GM21786 (cell line): Measurements from ENCODE around the gene RUFY2.
A peak's percentile ranks its signal among the peaks of the same experiment; 100 is the strongest.
"Not testable (repeated sequence)": the region's sequence is repeated elsewhere in the genome, so short reads cannot be mapped to it uniquely, and the experiment has no call there.

Source experiments
- ATAC-seq: cut with Tn5 transposase; IDR thresholded peaks from one replicate; pipeline ENCODE4 v1.9.1; 2021; ENCODE audit not compliant: unreplicated experiment

Gene RUFY2

DNA sequence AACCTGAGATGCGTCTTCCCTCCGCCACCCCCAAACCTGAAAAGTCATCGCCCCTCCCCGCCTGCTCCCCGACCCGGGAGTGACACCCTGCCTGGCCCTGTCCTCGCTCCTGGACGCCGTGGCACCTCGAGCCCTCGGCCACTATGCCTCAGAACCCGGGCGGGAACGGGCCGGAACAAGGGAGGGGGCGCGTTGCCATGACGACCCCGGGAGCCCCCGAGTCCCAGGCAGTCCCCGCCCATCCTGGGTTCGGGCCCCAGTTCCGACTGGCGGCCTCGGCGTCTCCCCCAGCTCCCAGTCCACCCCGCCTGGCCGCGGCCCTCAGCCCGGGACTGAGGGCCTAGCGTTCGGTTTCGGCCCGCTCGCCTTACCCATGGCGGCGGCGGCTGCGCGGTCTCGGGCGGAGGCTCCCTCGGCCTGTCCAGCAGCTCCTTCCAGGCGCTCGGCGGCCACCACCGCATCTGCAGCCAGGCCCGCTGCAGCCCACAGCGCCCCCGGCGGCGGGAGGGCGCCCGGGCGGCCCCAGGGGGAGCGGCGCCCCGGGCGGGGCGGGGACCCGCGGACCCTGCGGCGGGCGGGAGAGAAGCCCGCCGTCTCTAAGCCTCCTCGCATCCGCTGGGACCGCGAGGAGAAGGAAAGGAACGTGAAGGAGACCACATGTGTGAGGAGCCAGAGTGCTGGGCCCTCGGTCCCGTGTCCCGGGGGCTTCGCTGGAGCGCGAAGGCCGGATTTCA is at the start of gene RUFY2:
Gene RUFY2 (minus strand): TSS at position 463 of the 734 bp plus-strand sequence. CDS start 88 bp downstream, at position 375.
- peak; percentile 88 for ATAC-seq

DNA sequence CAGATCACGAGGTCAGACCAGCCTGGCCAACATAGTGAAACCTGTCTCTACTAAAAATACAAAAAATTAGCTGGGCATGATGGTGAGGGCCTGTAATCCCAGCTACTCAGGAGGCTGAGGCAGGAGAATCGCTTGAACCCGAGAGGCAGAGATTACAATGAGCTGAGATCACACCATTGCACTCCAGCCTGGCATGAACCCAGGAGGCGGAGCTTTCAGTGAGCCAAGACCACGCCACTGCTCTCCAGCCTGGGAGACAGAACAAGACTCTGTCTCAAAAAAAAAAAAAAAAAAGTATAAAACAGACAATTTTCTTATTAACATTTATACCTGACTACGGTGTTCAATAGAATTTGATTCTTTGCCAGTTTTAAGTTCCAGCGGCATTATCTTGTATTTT is 42.6 kb upstream of the RUFY2 start:
- not testable (repeated sequence) for ATAC-seq

DNA sequence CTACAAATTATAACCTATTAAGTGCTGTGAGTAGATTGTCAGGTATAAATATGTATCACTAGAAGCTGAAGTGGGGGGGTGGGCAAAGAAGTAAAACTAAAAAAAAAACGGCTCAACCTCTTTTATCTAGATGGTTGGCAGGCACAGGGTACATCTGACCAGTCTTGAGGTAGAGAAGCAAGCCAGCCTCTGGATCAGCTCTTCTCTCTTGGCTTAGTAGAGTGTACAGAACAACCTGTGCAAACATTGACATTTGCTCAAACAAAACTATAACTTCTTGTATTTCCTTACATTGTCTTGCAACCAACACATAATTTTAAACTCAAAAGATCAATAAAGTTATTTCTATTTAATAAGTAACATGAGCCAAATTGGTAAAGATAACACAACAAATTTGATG is 39.1 kb upstream of the RUFY2 start:
- no peak for ATAC-seq

GRCh38 chr10:68442971-68443370 is 35.9 kb upstream of the RUFY2 start:
- ATAC-seq: no peak

DNA sequence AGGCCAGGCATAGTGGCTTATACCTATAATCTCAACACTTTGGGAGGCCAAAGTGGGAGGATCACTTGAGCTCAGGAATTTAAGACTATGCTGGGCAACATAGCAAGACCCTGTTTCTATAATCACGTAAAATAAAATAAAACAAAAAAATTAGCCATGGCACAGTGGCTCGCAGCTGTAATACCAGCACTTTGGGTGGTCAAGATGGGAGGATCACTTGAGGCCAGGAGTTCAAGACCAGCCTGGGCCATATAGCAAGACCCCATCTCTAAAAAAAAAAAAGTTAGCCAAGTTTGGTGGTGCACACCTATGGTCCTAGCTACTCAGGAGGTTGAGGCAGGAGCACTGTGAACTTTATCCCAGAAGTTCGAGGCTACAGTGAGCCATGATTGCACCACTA is 33.8 kb upstream of the RUFY2 start:
- no peak for ATAC-seq

GRCh38 chr10:68435803-68436202 is 28.7 kb upstream of the RUFY2 start:
- ATAC-seq: no peak

DNA sequence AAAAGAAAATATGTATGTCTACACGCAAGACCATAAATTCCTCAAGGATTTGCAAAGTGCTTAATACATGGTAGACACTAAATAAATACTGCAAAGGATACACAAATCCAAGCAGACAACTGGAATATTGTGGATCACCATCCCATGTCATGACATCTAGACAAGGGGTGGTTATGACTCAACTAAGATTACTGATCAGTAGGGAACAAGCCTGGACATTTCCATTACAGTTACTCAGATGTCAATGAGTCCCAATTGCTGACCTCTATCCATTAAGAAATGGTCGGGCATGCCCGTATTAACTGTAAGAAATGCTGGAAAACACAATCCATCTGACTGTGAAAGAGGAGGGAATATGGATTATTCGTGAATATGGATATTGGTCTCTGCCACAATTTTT is 27.6 kb upstream of the RUFY2 start:
- no peak for ATAC-seq

- no peak for ATAC-seq
These were observed 21.5 kb upstream of the RUFY2 start for GRCh38 chr10:68428396-68429104.

DNA sequence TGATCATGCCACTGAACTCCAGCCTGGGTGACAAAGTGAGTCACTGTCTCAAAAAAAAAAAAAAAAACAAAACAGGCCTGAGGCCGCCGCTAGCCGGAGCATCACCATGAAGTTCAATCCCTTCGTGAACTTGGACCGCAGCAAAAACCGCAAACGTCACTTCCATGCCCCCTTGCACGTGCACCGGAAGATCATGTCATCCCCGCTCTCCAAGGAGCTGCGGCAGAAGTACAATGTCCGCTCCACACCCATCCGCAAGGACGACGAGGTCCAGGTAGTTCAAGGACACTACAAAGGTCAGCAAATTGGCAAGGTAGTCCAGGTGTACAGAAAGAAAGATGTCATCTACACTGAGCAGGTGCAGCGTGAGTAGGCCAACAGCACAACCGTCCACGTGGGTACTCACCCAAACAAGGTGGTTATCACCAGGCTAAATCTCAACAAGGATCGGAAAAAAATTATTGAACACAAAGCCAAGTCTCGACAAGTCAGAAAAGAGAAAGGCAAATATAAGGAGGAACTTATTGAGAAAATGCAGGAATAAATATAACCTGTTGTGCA is 17.5 kb upstream of the RUFY2 start:
- ATAC-seq: no peak

DNA sequence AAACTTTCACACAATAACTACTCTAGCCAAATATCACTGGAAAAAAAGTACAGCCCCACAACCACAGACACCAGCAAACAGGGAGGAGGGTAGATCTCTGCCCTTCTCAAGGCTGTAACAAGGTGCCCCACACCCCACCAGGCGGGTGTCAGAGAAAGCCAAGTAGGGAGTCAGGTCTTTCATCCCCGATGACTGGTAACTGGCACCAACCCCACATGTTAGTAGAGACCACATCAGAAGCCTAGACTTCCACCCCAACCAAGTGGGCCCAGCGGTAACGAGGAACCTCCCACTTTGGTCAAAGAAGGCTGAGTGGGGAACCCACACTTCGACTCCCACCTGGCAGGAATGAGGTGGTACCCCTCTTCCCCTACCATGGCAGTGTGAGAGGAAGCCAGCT is 16.4 kb upstream of the RUFY2 start:
- no peak for ATAC-seq

DNA sequence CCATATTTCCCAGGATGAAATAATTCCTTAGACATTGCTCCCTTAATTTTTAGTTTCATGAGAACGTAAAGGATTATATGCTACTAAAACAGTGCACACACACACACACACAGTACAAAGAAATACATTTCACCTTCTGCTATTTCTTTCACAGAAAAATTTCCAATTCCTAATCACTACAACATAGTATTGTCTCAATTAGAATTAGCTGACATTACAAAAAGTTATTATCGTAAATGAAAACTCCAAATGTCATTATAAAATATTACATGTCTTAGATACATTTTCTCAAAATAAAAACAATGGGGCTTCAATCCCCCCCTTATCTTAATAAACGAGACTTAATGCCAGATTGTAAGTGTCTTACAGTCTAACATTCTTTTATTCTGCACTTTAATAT is 12.3 kb upstream of the RUFY2 start:
- ATAC-seq: no peak

- no peak for ATAC-seq
These were observed 1.9 kb upstream of the RUFY2 start for GRCh38 chr10:68408898-68409518.

DNA sequence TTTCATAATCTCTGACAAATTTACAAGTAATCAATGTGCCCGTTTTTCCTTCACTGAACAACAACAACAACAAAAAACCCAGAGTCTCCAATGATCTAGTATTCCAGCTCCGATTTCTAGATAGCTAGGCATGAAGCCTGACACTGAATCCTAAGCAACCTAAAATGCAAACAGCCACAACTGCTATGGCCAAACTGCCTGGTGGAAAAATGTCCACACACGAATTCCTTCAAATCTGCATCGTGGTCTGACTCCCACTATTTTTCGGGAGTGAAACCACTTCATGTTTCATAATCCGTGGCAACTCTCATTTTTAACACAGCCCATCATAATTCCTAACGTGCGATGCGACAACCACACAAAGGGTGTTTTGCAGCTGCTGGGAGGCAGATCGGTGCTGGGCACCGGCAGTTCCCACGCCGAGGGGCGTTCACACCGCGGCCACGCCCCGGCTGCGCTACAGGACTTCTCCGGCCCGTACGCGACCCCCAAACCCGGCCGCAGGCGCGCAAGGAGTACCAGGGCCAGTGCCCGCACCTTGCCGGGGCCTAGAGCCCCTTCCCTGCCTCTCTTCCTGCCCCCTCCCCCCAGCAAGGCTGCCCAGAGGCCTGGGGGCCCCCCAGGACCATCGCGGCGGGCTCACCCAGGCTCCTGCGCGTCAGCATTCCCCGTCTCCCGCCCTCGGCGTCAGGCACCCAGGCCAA is 814 bp downstream of the RUFY2 start:
- ATAC-seq: peak; percentile 32

- ATAC-seq: no peak
These were observed 3.4 kb downstream of the RUFY2 start for GRCh38 chr10:68403701-68404100.

DNA sequence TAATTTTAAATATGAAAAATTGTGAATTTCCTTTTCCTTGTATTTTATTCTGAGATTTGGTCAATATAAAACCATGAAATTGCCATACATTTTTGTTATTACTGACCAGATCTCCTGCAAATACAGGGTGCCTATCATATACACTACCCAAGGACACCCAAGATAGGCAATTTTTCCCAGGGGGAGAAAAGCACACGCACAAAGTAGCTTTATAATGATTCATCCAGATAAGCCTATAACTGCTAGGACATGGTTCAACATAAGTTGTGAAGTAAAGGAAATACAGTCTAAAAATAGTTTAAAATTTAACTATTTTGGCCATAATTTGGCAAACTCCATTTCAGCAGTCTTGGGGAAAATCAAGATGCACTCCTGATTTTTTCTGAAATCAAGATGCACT is 4.8 kb downstream of the RUFY2 start:
- no peak for ATAC-seq

DNA sequence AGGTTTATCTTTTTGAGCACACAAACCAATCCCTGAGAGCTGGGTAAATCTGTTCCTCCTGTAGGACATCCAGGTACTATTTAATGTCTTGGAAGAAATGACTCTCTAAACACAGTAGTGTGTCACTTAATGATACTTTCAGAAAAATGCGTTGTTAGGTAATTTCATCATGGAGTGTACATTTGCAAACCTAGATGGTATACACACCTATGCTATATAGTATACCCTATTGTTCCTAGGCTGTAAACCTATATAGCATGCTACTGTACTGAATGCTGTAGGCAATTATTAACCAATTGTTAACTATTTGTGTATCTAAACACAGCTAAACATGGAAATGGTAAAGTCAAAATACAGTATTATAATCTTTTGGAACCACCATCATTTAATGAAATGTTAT is 10.1 kb downstream of the RUFY2 start:
- no peak for ATAC-seq

GRCh38 chr10:68385740-68386139 is 21.3 kb downstream of the RUFY2 start:
- no peak for ATAC-seq

GRCh38 chr10:68371604-68372003 is 35.5 kb downstream of the RUFY2 start:
- ATAC-seq: no peak

GRCh38 chr10:68367121-68367520 is 40.0 kb downstream of the RUFY2 start:
- ATAC-seq: no peak

DNA sequence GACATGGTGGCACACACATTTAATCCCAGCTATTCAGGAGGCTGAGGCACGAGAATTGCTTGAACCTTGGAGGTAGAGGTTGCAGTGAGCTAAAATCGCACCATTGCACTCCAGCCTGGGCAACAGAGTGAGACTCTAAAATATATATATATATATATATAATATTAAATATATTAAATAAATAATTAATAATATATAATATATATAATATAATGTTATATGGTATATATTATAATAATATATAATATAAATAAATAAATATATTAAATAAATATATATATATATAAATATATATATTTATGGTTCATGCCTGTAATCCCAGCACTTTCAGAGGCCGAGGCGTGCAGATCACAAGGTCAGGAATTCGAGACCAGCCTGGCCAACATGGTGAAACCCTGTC is 40.5 kb downstream of the RUFY2 start:
- ATAC-seq: no peak

DNA sequence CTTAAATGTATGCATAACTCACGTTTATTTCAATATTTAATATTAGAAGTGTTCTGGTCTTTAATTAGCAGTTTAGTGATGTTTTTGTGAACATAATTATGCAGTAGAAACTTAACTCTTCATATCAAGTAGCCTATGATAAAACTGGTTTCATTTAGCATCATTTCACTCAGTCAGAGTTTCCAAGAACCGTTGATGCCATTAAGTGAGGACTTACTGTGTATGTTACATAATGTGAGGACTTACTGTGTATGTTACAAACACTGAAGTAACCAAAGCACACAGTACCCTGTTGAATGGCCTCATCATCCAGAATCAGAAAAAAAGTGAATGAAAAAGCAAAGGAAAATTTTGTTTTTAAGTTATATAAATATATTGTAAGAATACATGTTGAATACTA is 41.5 kb downstream of the RUFY2 start:
- ATAC-seq: no peak
